SK-N-SH (cell line): ENCODE results near the gene MMP24OS. TPM values are rescaled to one million over a fixed set of nuclear protein-coding genes. Genes with fewer than 3 reads are reported as not detected.
A peak's percentile ranks its signal among the peaks of the same experiment; 100 is the strongest.

ENCODE experiments used
- CTCF ChIA-PET: fragments of 300-600, 350-600 bp; formaldehyde crosslinking; extraction: SDS; loops from one replicate; lab custom pipeline; 2021; lab: Yijun Ruan, JAX
- POLR2A ChIA-PET: fragments of 350-600 bp; sonication (Branson Sonifier 250); formaldehyde crosslinking; extraction: SDS; loops from one replicate; lab custom pipeline; 2020; ENCODE audit warnings: antibody characterized with exemption, inconsistent platforms; lab: Yijun Ruan, JAX
- DNase-seq: peaks from one replicate; pipeline ENCODE4 v3.0.0; 2012
- H2AFZ ChIP-seq: fragments of 200-600 bp; sonication (generic); 2 replicates; pipeline ENCODE4 v1.8.1; 2016; ENCODE audit warnings: antibody characterized with exemption, mild to moderate bottlenecking, low read depth
- H3F3A ChIP-seq: fragments of 200-600 bp; sonication (generic); replicated peaks from 2 replicates; pipeline ENCODE3; 2016; ENCODE audit warnings: antibody characterized with exemption, mild to moderate bottlenecking; ENCODE audit not compliant: insufficient read depth
- H3K27ac ChIP-seq, 2 experiments: fragments of 200-500 bp in 1 of 2; fragments of 200-600 bp in 1 of 2; sonication (Bioruptor generic) in 1 of 2; sonication (generic), shearing (Covaris generic) in 1 of 2; 2 replicates each; pipeline versions ENCODE4 v1.5.1 to v1.6.1; 2014 to 2016; ENCODE audit warnings: low read depth in 2 of 2, inconsistent platforms in 1 of 2, low read length in 1 of 2, mild to moderate bottlenecking in 1 of 2, mixed read lengths in 1 of 2
- H3K27me3 ChIP-seq: fragments of 200-600 bp; sonication (generic), shearing (Covaris generic); 2 replicates; pipeline ENCODE4 v1.6.1; 2016; ENCODE audit warnings: mixed run types; ENCODE audit not compliant: insufficient read depth
- H3K36me3 ChIP-seq, 2 experiments: fragments of 200-500 bp in 1 of 2; fragments of 200-600 bp in 1 of 2; sonication (Bioruptor generic) in 1 of 2; sonication (generic) in 1 of 2; replicated peaks in 1 of 2; 2 replicates each; pipeline versions ENCODE3 to v1.5.1; 2014 to 2016; ENCODE audit warnings: low read length in 1 of 2, mild to moderate bottlenecking in 1 of 2; ENCODE audit not compliant: insufficient read depth in 2 of 2, control insufficient read depth in 1 of 2
- H3K4me1 ChIP-seq, 2 experiments: fragments of 200-500 bp in 1 of 2; fragments of 200-600 bp in 1 of 2; sonication (Bioruptor generic) in 1 of 2; sonication (generic), shearing (Covaris generic) in 1 of 2; 2 replicates each; pipeline versions ENCODE4 v1.5.1 to v1.6.1; 2014 to 2016; ENCODE audit warnings: low read depth in 1 of 2, low read length in 1 of 2, mixed run types in 1 of 2; ENCODE audit not compliant: insufficient read depth in 2 of 2, control insufficient read depth in 1 of 2
- H3K4me2 ChIP-seq: fragments of 200-600 bp; sonication (generic), shearing (Covaris generic); 2 replicates; pipeline ENCODE4 v1.6.1; 2017; ENCODE audit warnings: mixed run types
- H3K4me3 ChIP-seq, 2 experiments: fragments of 200-500 bp in 1 of 2; fragments of 200-600 bp in 1 of 2; sonication (Bioruptor generic) in 1 of 2; sonication (generic), shearing (Covaris generic) in 1 of 2; 2 replicates each; pipeline versions ENCODE4 v1.5.1 to v1.8.1; 2014 to 2016; ENCODE audit warnings: low read depth in 2 of 2, inconsistent platforms in 1 of 2, low read length in 1 of 2, mild to moderate bottlenecking in 1 of 2, mixed read lengths in 1 of 2, moderate library complexity in 1 of 2
- H3K79me2 ChIP-seq: fragments of 200-600 bp; sonication (generic); 2 replicates; pipeline ENCODE4 v1.8.1; 2017; ENCODE audit warnings: mild to moderate bottlenecking; ENCODE audit not compliant: insufficient read depth
- H3K9ac ChIP-seq: fragments of 200-600 bp; sonication (generic); 2 replicates; pipeline ENCODE4 v1.6.1; 2017; ENCODE audit warnings: mixed run types
- H3K9me2 ChIP-seq: fragments of 200-600 bp; sonication (generic); 2 replicates; pipeline ENCODE4 v1.6.1; 2017; ENCODE audit warnings: mixed run types
- H3K9me3 ChIP-seq: fragments of 200-600 bp; sonication (generic); 2 replicates; pipeline ENCODE4 v1.6.1; 2017; ENCODE audit warnings: mixed run types, mild to moderate bottlenecking, moderate library complexity
- H4K20me1 ChIP-seq: fragments of 200-600 bp; sonication (generic); 2 replicates; pipeline ENCODE4 v1.6.1; 2017; ENCODE audit warnings: mild to moderate bottlenecking, mixed run types; ENCODE audit not compliant: insufficient read depth
- CHD2 ChIP-seq: fragments of 150-350 bp; IDR thresholded peaks from 2 replicates; pipeline ENCODE4 v1.6.1; 2018; ENCODE audit warnings: low read length; ENCODE audit not compliant: partially characterized antibody
- ELF1 ChIP-seq: IDR thresholded peaks from 2 replicates; pipeline ENCODE4 v1.4.0; 2012
- EP300 ChIP-seq, 2 experiments: IDR thresholded peaks; 2 replicates each; pipeline versions ENCODE4 v1.4.0 to v1.6.1; 2012; ENCODE audit warnings: borderline replicate concordance in 1 of 2, low read depth in 1 of 2, low read length in 1 of 2
- EZH2phosphoT487 ChIP-seq: fragments of 200-600 bp; sonication (generic); IDR thresholded peaks from 2 replicates; pipeline ENCODE4 v1.6.1; 2017; ENCODE audit warnings: low read depth, mixed run types, mild to moderate bottlenecking, antibody characterized with exemption, moderate library complexity, borderline replicate concordance
- IRF3 ChIP-seq: fragments of 150-350 bp; IDR thresholded peaks from 2 replicates; pipeline ENCODE4 v1.6.1; 2016; ENCODE audit warnings: mild to moderate bottlenecking, low read depth, low read length
- MAX ChIP-seq: IDR thresholded peaks from 2 replicates; pipeline ENCODE4 v1.4.0; 2012; ENCODE audit warnings: low read depth
- MEF2A ChIP-seq: IDR thresholded peaks from 2 replicates; pipeline ENCODE4 v1.4.0; 2012; ENCODE audit warnings: low read depth, borderline replicate concordance
- POLR2AphosphoS5 ChIP-seq: IDR thresholded peaks from 2 replicates; pipeline ENCODE4 v1.6.1; 2012; ENCODE audit warnings: low read depth, low read length
- RAD21 ChIP-seq: IDR thresholded peaks from 2 replicates; pipeline ENCODE4 v1.6.1; 2012; ENCODE audit warnings: mild to moderate bottlenecking, low read length
- RCOR1 ChIP-seq: fragments of 150-350 bp; IDR thresholded peaks from 2 replicates; pipeline ENCODE4 v1.6.1; 2017; ENCODE audit warnings: antibody characterized with exemption, low read length
- RFX5 ChIP-seq: IDR thresholded peaks from 2 replicates; pipeline ENCODE4 v1.6.1; 2012; ENCODE audit warnings: mild to moderate bottlenecking, improper control_type of control experiment, low read length
- SIN3A ChIP-seq: IDR thresholded peaks from 2 replicates; pipeline ENCODE4 v1.6.1; 2012; ENCODE audit warnings: low read depth, mild to moderate bottlenecking, low read length, moderate library complexity, borderline replicate concordance
- TCF12 ChIP-seq: IDR thresholded peaks from 2 replicates; pipeline ENCODE4 v1.4.0; 2012
- TEAD4 ChIP-seq: IDR thresholded peaks from 2 replicates; pipeline ENCODE4 v1.4.0; 2012; ENCODE audit warnings: mild to moderate bottlenecking, borderline replicate concordance; ENCODE audit not compliant: insufficient read depth
- USF1 ChIP-seq: IDR thresholded peaks from 2 replicates; pipeline ENCODE4 v1.4.0; 2012; ENCODE audit warnings: low read depth, borderline replicate concordance
- YY1 ChIP-seq: IDR thresholded peaks from 2 replicates; pipeline ENCODE4 v1.4.0; 2012; ENCODE audit warnings: low read depth, mild to moderate bottlenecking
- WGBS: methylation state at CpG from one replicate; pipeline ENCODE4 v1.1.6; 2017; ENCODE audit warnings: low lambda C conversion rate; 5-methylcytosine and 5-hydroxymethylcytosine counted together
- polyA plus RNA-seq, 3 experiments: library from polyadenylated mRNA; depleted of rRNA; stranded (reverse); fragments of >200 nt; gene quantifications; 2 replicates each; pipeline ENCODE4 v1.2.3, GENCODE V29; 2012
- TF ChIP-seq, protein P1 (sequence below): IDR thresholded peaks from 2 replicates; pipeline ENCODE4 v1.4.0; 2012; ENCODE audit warnings: low read depth, borderline replicate concordance

The MMP24OS gene
- polyA plus RNA-seq, 1 of the 3 experiments (the other 2 are of a cell fraction): 53.1 TPM

- Histone ChIP-seq H3K9ac (no peak overlapping the region), H3K79me2 (peaks cover 65% of the 10 kb centered on the region), H3K9me2 (no peaks in the 10 kb centered on the region), H3K4me1 (peaks cover 6 to 29% of the 10 kb centered on the region in 2 experiments; a peak in 3 of 4 replicates), H3K27ac (peak overlapping the region in 1 of 2 experiments; percentile 51; a peak in 1 of 4 replicates), H3K27me3 (no peaks in the 10 kb centered on the region), H3F3A (peaks cover 38% of the 10 kb centered on the region), H3K9me3 (no peaks in the 10 kb centered on the region), H4K20me1 (no peaks in the 10 kb centered on the region), H3K4me2 (no peak overlapping the region), H3K36me3 (peaks cover 45 to 47% of the 10 kb centered on the region in 2 experiments), H3K4me3 (no peak overlapping the region), H2AFZ (no peak overlapping the region)
- CTCF ChIA-PET: interaction anchor here (1.0 to 4.3 kb wide), 3 partner anchors 10 to 184 kb away, joined by 4 to 23 read pairs (median 9); no protein-coding TSS in a partner anchor
- POLR2A ChIA-PET: interaction anchor here (1.0 kb wide), 1 partner anchor 160 kb away, joined by 5 read pairs; no protein-coding TSS in a partner anchor
- no peak for TF ChIP-seq TCF12
- 0 out of 2 replicates have a peak, but pooled peaks have one; percentile 12 for TF ChIP-seq POLR2AphosphoS5
- DNase-seq: no peak
- WGBS: 93% methylated on average over 5 of the region's 7 CpGs
These were observed 1.7 kb upstream of the MMP24OS start for GRCh38 chr20:35279533-35280174.

GRCh38 chr20:35279040-35279439 is 1.1 kb upstream of the MMP24OS start:
- Histone ChIP-seq H3K36me3 (peaks cover 47 to 49% of the 10 kb centered on the region in 2 experiments), H3K27ac (peak overlapping the region in 1 of 2 experiments; percentile 51; a peak in 1 of 4 replicates), H3K9me3 (no peaks in the 10 kb centered on the region), H2AFZ (no peak overlapping the region), H3K9ac (no peak overlapping the region), H3K4me2 (no peak overlapping the region), H3K9me2 (no peaks in the 10 kb centered on the region), H3K4me3 (no peak overlapping the region), H3K27me3 (no peaks in the 10 kb centered on the region), H4K20me1 (no peaks in the 10 kb centered on the region), H3F3A (peaks cover 38% of the 10 kb centered on the region), H3K4me1 (peaks cover 6 to 35% of the 10 kb centered on the region in 2 experiments; a peak in 3 of 4 replicates), H3K79me2 (peaks cover 60% of the 10 kb centered on the region)
- TF ChIP-seq YY1 (no peak), MAX (no peak), IRF3 (no peak), EP300 (IDR thresholded peaks at IDR 0.05; ENCODE audit: borderline replicate concordance in 1 of 2, low read depth in 1 of 2, low read length in 1 of 2) (no peak), POLR2AphosphoS5 (no peak), USF1 (no peak), RAD21 (no peak), RCOR1 (no peak), EZH2phosphoT487 (no peak), ELF1 (no peak), TCF12 (no peak), SIN3A (no peak), MEF2A (no peak), TEAD4 (no peak), RFX5 (no peak), CHD2 (no peak)
- TF ChIP-seq, protein P1, sequence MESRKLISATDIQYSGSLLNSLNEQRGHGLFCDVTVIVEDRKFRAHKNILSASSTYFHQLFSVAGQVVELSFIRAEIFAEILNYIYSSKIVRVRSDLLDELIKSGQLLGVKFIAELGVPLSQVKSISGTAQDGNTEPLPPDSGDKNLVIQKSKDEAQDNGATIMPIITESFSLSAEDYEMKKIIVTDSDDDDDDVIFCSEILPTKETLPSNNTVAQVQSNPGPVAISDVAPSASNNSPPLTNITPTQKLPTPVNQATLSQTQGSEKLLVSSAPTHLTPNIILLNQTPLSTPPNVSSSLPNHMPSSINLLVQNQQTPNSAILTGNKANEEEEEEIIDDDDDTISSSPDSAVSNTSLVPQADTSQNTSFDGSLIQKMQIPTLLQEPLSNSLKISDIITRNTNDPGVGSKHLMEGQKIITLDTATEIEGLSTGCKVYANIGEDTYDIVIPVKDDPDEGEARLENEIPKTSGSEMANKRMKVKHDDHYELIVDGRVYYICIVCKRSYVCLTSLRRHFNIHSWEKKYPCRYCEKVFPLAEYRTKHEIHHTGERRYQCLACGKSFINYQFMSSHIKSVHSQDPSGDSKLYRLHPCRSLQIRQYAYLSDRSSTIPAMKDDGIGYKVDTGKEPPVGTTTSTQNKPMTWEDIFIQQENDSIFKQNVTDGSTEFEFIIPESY: no peak
- ChIA-PET CTCF (interaction anchor here (2.2 to 4.3 kb wide), 2 partner anchors 10 to 28 kb away, joined by 9 to 23 read pairs; no protein-coding TSS in a partner anchor), POLR2A (no interaction called here)
- WGBS: 91% methylated on average over 4 of the region's 5 CpGs
- no peak for DNase-seq
